VCaP (cell line): Measurements from ENCODE around the gene CBX6.

ENCODE experiments used
- H3K27ac ChIP-seq: fragments of 450-650 bp; 2 replicates; pipeline ENCODE4 v1.5.1; 2017
- CTCF ChIP-seq: fragments of 450-650 bp; conservative IDR thresholded peaks from 2 replicates; pipeline ENCODE4 v1.5.1; 2017; ENCODE audit warnings: mild to moderate bottlenecking, moderate library complexity

The CBX6 gene

GRCh38 chr22:38834215-38834953 is 37.6 kb downstream of the CBX6 start:
- TF ChIP-seq CTCF: no peak

GRCh38 chr22:38833061-38833460 is 39.0 kb downstream of the CBX6 start:
- H3K27ac ChIP-seq: no peak overlapping the region
- TF ChIP-seq CTCF: no peak

More at GRCh38 chr22:38834215-38834953, 37.6 kb downstream of the CBX6 start:
- no peak overlapping the region for H3K27ac ChIP-seq

GRCh38 chr22:38832005-38832978 is 39.7 kb downstream of the CBX6 start:
- TF ChIP-seq CTCF: no peak
- no peak overlapping the region for H3K27ac ChIP-seq

- no peak overlapping the region for H3K27ac ChIP-seq
- no peak for TF ChIP-seq CTCF
Measured at GRCh38 chr22:38831166-38831945, 40.7 kb downstream of the CBX6 start.

GRCh38 chr22:38830845-38831108 is 41.2 kb downstream of the CBX6 start:
- no peak for TF ChIP-seq CTCF
- no peak overlapping the region for H3K27ac ChIP-seq

- no peak for TF ChIP-seq CTCF
- H3K27ac ChIP-seq: no peak overlapping the region
Measured at GRCh38 chr22:38830026-38830844, 41.8 kb downstream of the CBX6 start.
